Cardiac muscle cell (in vitro differentiated cells and primary cell): Measurements from ENCODE around the gene FARP2. TPM values are rescaled to one million over a fixed set of nuclear protein-coding genes. Genes with fewer than 3 reads are reported as not detected.
"Not testable (repeated sequence)": the region's sequence is repeated elsewhere in the genome, so short reads cannot be mapped to it uniquely, and the experiment has no call there.

Experiments
- DNase-seq, 2 donors: peaks; one replicate each; pipeline versions ENCODE4 v3.0.0 to v3.0.0-alpha.2; 2010 to 2017; ENCODE audit warnings: low read depth in 1 of 2, low spot score in 1 of 2
- H3K27ac ChIP-seq: fragments of 200-600 bp; sonication (generic); 2 replicates; pipeline ENCODE4 v1.5.1; 2016
- H3K27me3 ChIP-seq: fragments of 200-600 bp; sonication (generic); 2 replicates; pipeline ENCODE4 v1.6.0; 2016; ENCODE audit warnings: control low read depth
- H3K36me3 ChIP-seq: fragments of 200-600 bp; sonication (generic); 2 replicates; pipeline ENCODE4 v1.5.1; 2016; ENCODE audit warnings: control low read depth
- H3K4me1 ChIP-seq: fragments of 200-600 bp; sonication (generic); 2 replicates; pipeline ENCODE4 v1.8.1; 2017; ENCODE audit warnings: low read depth, mild to moderate bottlenecking, mixed run types
- H3K4me3 ChIP-seq: fragments of 200-600 bp; sonication (generic); 2 replicates; pipeline ENCODE4 v1.5.1; 2016; ENCODE audit warnings: mild to moderate bottlenecking
- H3K9me3 ChIP-seq: fragments of 200-600 bp; sonication (generic); 2 replicates; pipeline ENCODE4 v1.5.1; 2017; ENCODE audit warnings: low read depth, mild to moderate bottlenecking, control low read depth
- polyA plus RNA-seq: library from polyadenylated mRNA; unstranded; fragments of >200 nt; fragmentation: Nextera tagmentation; extraction: Ambion mirVana; gene quantifications from 2 replicates; pipeline ENCODE4 v1.2.1, GENCODE V29; 2016
- total RNA-seq: library from RNA; depleted of rRNA; stranded (reverse); fragments of >200 nt; gene quantifications from 2 replicates; pipeline ENCODE4 v1.2.3, GENCODE V29; 2016
- TF ChIP-seq, protein P1 (sequence below): IDR thresholded peaks from 2 replicates; pipeline ENCODE4 v1.5.1; 2012; ENCODE audit warnings: low read depth, mild to moderate bottlenecking, low read length

The FARP2 gene
- total and polyA plus RNA-seq, 2 experiments from 2014 or later = 24.4 to 26.5 TPM

DNA sequence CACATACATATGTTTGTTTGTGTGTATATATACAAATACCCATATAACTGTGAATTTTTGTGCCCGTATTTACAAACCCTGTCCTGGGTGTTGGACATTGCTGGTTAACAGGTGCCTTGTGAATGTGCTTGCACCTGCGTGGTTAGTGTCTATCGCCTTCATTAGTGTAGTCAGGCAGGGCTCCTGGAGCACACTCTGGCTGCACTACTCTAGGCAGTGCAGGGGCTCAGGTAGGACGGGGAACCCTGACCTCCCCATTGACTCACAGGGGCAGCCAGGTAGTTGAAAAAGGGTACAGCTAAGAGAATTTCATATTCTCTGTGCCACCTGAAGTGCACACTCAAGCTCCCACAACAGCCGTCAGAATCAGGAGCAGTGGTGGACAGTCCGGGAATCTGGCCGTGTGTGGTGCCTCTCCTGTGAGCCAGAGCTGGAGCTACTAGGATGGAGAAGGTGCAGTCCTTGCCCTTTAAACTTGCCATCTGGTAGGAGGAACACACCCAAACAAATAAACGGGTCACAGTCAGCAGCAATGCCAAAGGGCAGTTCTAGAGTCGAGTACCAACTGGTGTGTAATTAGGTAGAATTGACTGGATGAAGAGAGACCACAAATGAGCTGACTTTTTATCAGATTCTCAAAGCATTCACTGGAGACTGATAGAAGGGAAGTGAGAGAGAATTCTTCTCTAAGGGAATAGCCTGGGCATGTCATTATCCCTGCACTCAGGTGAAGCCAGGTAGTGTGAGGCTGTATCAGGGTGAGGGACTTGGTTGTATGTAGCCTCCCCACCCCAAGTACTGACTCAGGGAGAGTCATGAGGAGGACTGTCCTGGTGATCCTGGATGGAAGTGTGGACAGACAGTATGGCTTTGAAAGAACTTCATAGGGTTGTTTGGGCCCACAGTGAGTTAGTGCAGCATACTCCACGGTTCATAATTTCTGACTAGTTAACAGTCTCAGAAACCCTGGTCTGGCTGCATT lies 44.1 kb downstream of the FARP2 start:
- Histone ChIP-seq H3K27me3 (no peaks in the 10 kb centered on the region), H3K9me3 (no peaks in the 10 kb centered on the region), H3K27ac (no peak overlapping the region), H3K4me3 (no peak overlapping the region), H3K4me1 (no peaks in the 10 kb centered on the region), H3K36me3 (no peaks in the 10 kb centered on the region)
- TF ChIP-seq, protein P1, sequence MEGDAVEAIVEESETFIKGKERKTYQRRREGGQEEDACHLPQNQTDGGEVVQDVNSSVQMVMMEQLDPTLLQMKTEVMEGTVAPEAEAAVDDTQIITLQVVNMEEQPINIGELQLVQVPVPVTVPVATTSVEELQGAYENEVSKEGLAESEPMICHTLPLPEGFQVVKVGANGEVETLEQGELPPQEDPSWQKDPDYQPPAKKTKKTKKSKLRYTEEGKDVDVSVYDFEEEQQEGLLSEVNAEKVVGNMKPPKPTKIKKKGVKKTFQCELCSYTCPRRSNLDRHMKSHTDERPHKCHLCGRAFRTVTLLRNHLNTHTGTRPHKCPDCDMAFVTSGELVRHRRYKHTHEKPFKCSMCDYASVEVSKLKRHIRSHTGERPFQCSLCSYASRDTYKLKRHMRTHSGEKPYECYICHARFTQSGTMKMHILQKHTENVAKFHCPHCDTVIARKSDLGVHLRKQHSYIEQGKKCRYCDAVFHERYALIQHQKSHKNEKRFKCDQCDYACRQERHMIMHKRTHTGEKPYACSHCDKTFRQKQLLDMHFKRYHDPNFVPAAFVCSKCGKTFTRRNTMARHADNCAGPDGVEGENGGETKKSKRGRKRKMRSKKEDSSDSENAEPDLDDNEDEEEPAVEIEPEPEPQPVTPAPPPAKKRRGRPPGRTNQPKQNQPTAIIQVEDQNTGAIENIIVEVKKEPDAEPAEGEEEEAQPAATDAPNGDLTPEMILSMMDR = no peak
- no peak for DNase-seq

DNA sequence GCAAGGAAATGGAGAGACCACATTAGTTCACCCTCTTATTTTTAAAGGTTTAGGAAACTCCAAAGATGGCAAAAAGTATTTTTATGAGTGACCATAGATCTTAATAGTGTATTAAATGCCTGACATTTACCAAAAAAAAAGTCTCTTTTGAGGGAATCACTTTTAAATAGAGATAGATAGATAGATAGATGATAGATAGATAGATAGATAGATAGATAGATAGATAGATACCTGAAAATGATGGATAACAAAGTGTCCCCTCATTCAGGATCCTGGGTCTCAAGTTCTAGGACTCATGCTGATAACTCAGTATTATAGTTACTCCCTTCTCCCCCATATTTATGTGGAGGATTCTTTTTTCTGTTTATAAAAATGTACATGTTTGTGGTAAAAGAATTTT lies 52.8 kb downstream of the FARP2 start:
- no peak for DNase-seq
- TF ChIP-seq, protein P1 = no peak
- H3K36me3 ChIP-seq = peaks cover 34% of the 10 kb centered on the region
- H3K4me3 ChIP-seq = no peak overlapping the region
- H3K4me1 ChIP-seq = no peaks in the 10 kb centered on the region
- no peak overlapping the region for H3K27ac ChIP-seq
- no peaks in the 10 kb centered on the region for H3K27me3 ChIP-seq
- H3K9me3 ChIP-seq = no peaks in the 10 kb centered on the region

DNA sequence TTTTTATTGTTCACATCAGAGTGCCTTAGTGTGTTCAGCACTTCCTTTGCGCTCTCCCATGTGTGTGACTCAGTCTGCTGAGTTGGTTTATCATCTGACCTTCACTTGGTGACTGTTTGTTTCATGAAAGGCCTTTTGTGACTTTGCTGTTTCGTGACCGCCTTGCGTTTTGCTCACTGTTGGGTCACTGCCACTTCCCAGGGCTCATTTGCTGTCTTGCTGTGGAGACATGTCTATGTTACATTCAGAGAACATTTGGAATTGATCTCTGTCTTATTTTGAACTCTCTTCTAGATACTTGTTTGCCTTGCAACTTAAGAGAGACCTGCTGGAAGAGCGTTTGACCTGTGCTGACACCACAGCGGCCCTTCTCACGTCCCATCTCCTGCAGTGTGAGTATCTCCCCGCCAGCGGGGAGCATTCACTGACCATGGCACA lies 54.7 kb downstream of the FARP2 start:
- Histone ChIP-seq H3K27me3 (no peaks in the 10 kb centered on the region), H3K36me3 (peaks cover 34% of the 10 kb centered on the region), H3K4me1 (no peaks in the 10 kb centered on the region), H3K27ac (no peak overlapping the region), H3K4me3 (no peak overlapping the region), H3K9me3 (no peaks in the 10 kb centered on the region)
- DNase-seq = peak in 1 of 2 donors; percentile 60
- TF ChIP-seq, protein P1 = no peak

DNA sequence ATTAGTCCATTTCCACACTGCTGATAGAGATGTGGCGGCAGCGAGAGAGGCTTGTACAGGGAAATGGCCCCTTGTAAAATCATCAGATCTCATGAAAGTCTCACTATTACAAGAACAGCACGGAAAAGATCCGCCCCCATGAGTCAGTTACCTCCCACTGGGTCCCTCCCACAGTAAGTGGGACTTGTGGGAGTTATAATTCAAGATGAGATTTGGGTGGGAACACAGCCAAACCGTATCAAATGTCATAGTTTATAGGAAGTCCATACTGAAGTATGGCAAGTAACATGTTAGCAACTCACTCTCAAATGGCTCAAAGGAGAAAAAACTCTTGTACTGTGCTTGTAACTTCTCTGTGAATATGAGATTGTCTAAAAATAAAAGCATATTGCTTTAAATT lies 56.1 kb downstream of the FARP2 start:
- no peak overlapping the region for H3K27ac ChIP-seq
- H3K36me3 ChIP-seq = peaks cover 34% of the 10 kb centered on the region
- H3K4me3 ChIP-seq = no peak overlapping the region
- H3K9me3 ChIP-seq = no peaks in the 10 kb centered on the region
- H3K4me1 ChIP-seq = no peaks in the 10 kb centered on the region
- H3K27me3 ChIP-seq = no peaks in the 10 kb centered on the region
- DNase-seq = peak in 1 of 2 donors; percentile 91
- TF ChIP-seq, protein P1 = no peak

DNA sequence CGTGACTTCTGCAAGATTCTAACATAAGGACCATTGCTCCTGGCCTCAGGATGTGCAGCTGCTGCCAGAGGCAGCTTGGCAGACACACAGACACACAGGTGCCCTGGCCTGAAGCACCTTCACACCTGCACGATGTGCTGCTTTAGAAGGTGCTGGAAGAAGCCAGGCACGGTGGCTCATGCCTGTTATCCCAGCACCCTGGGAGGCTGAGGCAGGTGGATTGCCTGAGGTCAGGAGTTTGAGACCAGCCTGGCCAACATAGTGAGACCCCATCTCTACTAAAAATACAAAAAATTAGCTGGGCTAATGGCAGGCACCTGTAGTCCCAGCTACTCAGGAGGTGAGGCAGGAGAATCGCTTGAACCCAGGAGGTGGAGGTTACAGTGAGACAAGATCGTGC lies 57.4 kb downstream of the FARP2 start:
- not testable (repeated sequence) for H3K4me1 ChIP-seq, H3K27ac ChIP-seq, H3K4me3 ChIP-seq, DNase-seq, H3K9me3 ChIP-seq, H3K27me3 ChIP-seq
- H3K36me3 ChIP-seq = peaks cover 28% of the 10 kb centered on the region

DNA sequence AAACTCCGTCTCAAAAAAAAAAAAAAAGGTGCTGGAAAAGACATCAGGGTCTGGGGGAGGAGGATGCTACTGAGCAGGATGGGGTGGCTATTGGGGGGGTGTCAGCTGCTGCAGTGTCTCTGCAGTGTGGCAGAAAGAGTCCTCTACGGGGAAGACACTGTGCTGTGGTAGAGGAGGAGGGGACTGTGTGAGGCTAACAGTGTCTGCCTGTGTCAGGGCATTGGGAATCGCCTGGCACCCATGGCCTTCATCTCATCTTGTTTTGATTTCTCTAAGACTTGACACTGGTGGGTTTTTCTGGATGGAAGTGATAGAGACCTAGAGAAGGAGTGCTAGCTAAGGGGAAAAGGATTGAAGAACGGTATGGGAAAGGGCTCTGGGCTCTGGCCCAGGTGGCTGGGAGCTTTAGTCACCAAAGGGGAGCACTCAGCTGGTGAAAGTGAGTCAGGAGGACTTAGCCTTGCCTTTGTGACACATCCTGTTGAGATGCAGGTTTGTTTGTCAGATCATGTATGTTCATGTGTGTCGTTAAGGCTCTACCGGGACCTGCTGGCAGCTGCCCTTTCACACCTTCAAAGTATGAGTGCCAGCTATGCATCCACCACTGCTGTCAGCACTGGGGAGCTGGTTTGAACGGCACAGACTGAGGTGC lies 58.0 kb downstream of the FARP2 start:
- Histone ChIP-seq H3K27me3 (no peaks in the 10 kb centered on the region), H3K27ac (no peak overlapping the region), H3K36me3 (peaks cover 28% of the 10 kb centered on the region), H3K9me3 (no peaks in the 10 kb centered on the region), H3K4me3 (no peak overlapping the region), H3K4me1 (no peaks in the 10 kb centered on the region)
- TF ChIP-seq, protein P1 = no peak
- no peak for DNase-seq
